Measurements from ENCODE around the gene ENTPD1.

- TF ChIP-seq NR3C1 (IDR thresholded peaks at IDR 0.05), result no peak
- no peak for TF ChIP-seq BHLHE40 (IDR thresholded peaks at IDR 0.05; ENCODE audit: low read depth, low read length)
- TF ChIP-seq, protein P1, sequence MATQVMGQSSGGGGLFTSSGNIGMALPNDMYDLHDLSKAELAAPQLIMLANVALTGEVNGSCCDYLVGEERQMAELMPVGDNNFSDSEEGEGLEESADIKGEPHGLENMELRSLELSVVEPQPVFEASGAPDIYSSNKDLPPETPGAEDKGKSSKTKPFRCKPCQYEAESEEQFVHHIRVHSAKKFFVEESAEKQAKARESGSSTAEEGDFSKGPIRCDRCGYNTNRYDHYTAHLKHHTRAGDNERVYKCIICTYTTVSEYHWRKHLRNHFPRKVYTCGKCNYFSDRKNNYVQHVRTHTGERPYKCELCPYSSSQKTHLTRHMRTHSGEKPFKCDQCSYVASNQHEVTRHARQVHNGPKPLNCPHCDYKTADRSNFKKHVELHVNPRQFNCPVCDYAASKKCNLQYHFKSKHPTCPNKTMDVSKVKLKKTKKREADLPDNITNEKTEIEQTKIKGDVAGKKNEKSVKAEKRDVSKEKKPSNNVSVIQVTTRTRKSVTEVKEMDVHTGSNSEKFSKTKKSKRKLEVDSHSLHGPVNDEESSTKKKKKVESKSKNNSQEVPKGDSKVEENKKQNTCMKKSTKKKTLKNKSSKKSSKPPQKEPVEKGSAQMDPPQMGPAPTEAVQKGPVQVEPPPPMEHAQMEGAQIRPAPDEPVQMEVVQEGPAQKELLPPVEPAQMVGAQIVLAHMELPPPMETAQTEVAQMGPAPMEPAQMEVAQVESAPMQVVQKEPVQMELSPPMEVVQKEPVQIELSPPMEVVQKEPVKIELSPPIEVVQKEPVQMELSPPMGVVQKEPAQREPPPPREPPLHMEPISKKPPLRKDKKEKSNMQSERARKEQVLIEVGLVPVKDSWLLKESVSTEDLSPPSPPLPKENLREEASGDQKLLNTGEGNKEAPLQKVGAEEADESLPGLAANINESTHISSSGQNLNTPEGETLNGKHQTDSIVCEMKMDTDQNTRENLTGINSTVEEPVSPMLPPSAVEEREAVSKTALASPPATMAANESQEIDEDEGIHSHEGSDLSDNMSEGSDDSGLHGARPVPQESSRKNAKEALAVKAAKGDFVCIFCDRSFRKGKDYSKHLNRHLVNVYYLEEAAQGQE (IDR thresholded peaks at IDR 0.05), result no peak
- TF ChIP-seq, protein P2, sequence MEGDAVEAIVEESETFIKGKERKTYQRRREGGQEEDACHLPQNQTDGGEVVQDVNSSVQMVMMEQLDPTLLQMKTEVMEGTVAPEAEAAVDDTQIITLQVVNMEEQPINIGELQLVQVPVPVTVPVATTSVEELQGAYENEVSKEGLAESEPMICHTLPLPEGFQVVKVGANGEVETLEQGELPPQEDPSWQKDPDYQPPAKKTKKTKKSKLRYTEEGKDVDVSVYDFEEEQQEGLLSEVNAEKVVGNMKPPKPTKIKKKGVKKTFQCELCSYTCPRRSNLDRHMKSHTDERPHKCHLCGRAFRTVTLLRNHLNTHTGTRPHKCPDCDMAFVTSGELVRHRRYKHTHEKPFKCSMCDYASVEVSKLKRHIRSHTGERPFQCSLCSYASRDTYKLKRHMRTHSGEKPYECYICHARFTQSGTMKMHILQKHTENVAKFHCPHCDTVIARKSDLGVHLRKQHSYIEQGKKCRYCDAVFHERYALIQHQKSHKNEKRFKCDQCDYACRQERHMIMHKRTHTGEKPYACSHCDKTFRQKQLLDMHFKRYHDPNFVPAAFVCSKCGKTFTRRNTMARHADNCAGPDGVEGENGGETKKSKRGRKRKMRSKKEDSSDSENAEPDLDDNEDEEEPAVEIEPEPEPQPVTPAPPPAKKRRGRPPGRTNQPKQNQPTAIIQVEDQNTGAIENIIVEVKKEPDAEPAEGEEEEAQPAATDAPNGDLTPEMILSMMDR (IDR thresholded peaks at IDR 0.05), result no peak
- no peak for TF ChIP-seq RAD21 (conservative IDR thresholded peaks at IDR 0.05 in 1 of 2, IDR thresholded peaks at IDR 0.05 in 1 of 2)
- TF ChIP-seq CHD2 (IDR thresholded peaks at IDR 0.05; ENCODE audit: low read length, partially characterized antibody), result no peak
- TF ChIP-seq, protein P3, sequence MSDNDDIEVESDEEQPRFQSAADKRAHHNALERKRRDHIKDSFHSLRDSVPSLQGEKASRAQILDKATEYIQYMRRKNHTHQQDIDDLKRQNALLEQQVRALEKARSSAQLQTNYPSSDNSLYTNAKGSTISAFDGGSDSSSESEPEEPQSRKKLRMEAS (IDR thresholded peaks at IDR 0.05), result no peak
- TF ChIP-seq, protein P4, sequence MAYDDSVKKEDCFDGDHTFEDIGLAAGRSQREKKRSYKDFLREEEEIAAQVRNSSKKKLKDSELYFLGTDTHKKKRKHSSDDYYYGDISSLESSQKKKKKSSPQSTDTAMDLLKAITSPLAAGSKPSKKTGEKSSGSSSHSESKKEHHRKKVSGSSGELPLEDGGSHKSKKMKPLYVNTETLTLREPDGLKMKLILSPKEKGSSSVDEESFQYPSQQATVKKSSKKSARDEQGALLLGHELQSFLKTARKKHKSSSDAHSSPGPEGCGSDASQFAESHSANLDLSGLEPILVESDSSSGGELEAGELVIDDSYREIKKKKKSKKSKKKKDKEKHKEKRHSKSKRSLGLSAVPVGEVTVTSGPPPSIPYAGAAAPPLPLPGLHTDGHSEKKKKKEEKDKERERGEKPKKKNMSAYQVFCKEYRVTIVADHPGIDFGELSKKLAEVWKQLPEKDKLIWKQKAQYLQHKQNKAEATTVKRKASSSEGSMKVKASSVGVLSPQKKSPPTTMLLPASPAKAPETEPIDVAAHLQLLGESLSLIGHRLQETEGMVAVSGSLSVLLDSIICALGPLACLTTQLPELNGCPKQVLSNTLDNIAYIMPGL (CRISPR knock-in tag; IDR thresholded peaks at IDR 0.05; ENCODE audit: borderline replicate concordance), result no peak
- TF ChIP-seq EHMT2 (IDR thresholded peaks at IDR 0.05; ENCODE audit: low read depth), result no peak
- no peak for TF ChIP-seq PHF8 (IDR thresholded peaks at IDR 0.05; ENCODE audit: borderline replicate concordance, low read depth)
Measured at GRCh38 chr10:95728526-95728925, 27.4 kb upstream of the ENTPD1 start.
